ENCODE data around the gene TM9SF1. TPM values are rescaled to one million over a fixed set of nuclear protein-coding genes. Genes with fewer than 3 reads are reported as not detected.

Gene TM9SF1
- total and polyA plus RNA-seq, 2 of the 13 experiments (the other 11 are each of a cell fraction or from before 2014, with no cell fraction given), result 83.2 to 110 TPM

GRCh38 chr14:24194186-24194872 is 912 bp downstream of the TM9SF1 start (continued):
- TF ChIP-seq SIN3A (IDR thresholded peaks at IDR 0.05; ENCODE audit: borderline replicate concordance, low read depth, low read length), result no peak
- TF ChIP-seq CC2D1A (CRISPR knock-in tag; IDR thresholded peaks at IDR 0.05), result peak; percentile 54; the same call in 1 of the 2 replicates
- TF ChIP-seq FOXO1 (CRISPR knock-in tag; IDR thresholded peaks at IDR 0.05), result no peak
- TF ChIP-seq ZBTB43 (CRISPR knock-in tag; conservative IDR thresholded peaks at IDR 0.05), result no peak
- peak; percentile 18 for TF ChIP-seq HNRNPH1 (optimal IDR thresholded peaks at IDR 0.05; ENCODE audit: low read depth, low read length)
- no peak; the same call in 1 of the 2 replicates for TF ChIP-seq RARG (CRISPR knock-in tag; IDR thresholded peaks at IDR 0.05; ENCODE audit: low read depth)
- TF ChIP-seq FUBP1 (CRISPR knock-in tag; IDR thresholded peaks at IDR 0.05; ENCODE audit: borderline replicate concordance), result no peak
- TF ChIP-seq ZFP1 (CRISPR knock-in tag; IDR thresholded peaks at IDR 0.05), result no peak
- no peak for TF ChIP-seq RBM22 (optimal IDR thresholded peaks at IDR 0.05; ENCODE audit: low read length)
- peak; percentile 88; the same call in 1 of the 2 replicates for TF ChIP-seq NFIB (CRISPR knock-in tag; IDR thresholded peaks at IDR 0.05; ENCODE audit: borderline replicate concordance)
- peak; percentile 33 for TF ChIP-seq PRPF4 (IDR thresholded peaks at IDR 0.05; ENCODE audit: low read depth, low read length, poor library complexity, severe bottlenecking)
- TF ChIP-seq POLR2A (IDR thresholded peaks at IDR 0.05; ENCODE audit: insufficient read depth in 1 of 2, low read depth in 2 of 2, low read length in 2 of 2), result peak in 1 of 2 experiments; percentile 38; a peak in 1 of 4 replicates
- no peak for TF ChIP-seq NRL (CRISPR knock-in tag; IDR thresholded peaks at IDR 0.05; ENCODE audit: borderline replicate concordance)
- TF ChIP-seq TOE1 (CRISPR knock-in tag; IDR thresholded peaks at IDR 0.05), result no peak
- no peak for TF ChIP-seq ATF6 (CRISPR knock-in tag; conservative IDR thresholded peaks at IDR 0.05)
- TF ChIP-seq PATZ1 (CRISPR knock-in tag; IDR thresholded peaks at IDR 0.05), result 0 out of 2 replicates have a peak, but pooled peaks have one; percentile 25
- TF ChIP-seq ZNF547 (CRISPR knock-in tag; IDR thresholded peaks at IDR 0.05), result no peak
- no peak for TF ChIP-seq TEAD3 (CRISPR knock-in tag; optimal IDR thresholded peaks at IDR 0.05; ENCODE audit: borderline replicate concordance)
- TF ChIP-seq DNMT3B (CRISPR knock-in tag; conservative IDR thresholded peaks at IDR 0.05), result no peak
- TF ChIP-seq, protein P1, sequence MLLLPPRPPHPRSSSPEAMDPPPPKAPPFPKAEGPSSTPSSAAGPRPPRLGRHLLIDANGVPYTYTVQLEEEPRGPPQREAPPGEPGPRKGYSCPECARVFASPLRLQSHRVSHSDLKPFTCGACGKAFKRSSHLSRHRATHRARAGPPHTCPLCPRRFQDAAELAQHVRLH (CRISPR knock-in tag; IDR thresholded peaks at IDR 0.05; ENCODE audit: borderline replicate concordance, low read depth), result no peak
- TF ChIP-seq JUN (CRISPR knock-in tag; IDR thresholded peaks at IDR 0.05), result peak; percentile 15; the same call in 1 of the 2 replicates
- TF ChIP-seq TRIM24 (CRISPR knock-in tag; IDR thresholded peaks at IDR 0.05), result 0 out of 2 replicates have a peak, but pooled peaks have one; percentile 8
- TF ChIP-seq HOXA9 (CRISPR knock-in tag; IDR thresholded peaks at IDR 0.05; ENCODE audit: borderline replicate concordance), result no peak
- TF ChIP-seq ZNF296 (CRISPR knock-in tag; conservative IDR thresholded peaks at IDR 0.05), result no peak
